Mononuclear cell (primary cell): Measurements from ENCODE around the gene RECK. TPM values are rescaled to one million over a fixed set of nuclear protein-coding genes. Genes with fewer than 3 reads are reported as not detected.
A peak's percentile ranks its signal among the peaks of the same experiment; 100 is the strongest.

Experiments
- H3K27me3 ChIP-seq: 2 replicates; pipeline ENCODE4 v1.6.0; 2011; ENCODE audit warnings: low read length, control low read depth; ENCODE audit not compliant: insufficient read depth
- H3K4me1 ChIP-seq: 2 replicates; pipeline ENCODE4 v1.5.1; 2011; ENCODE audit warnings: mild to moderate bottlenecking, low read length, control low read depth; ENCODE audit not compliant: insufficient read depth
- H3K4me3 ChIP-seq: 2 replicates; pipeline ENCODE4 v1.5.1; 2011; ENCODE audit warnings: mild to moderate bottlenecking, low read length, moderate library complexity
- H3K9me3 ChIP-seq: 2 replicates; pipeline ENCODE4 v1.5.1; 2011; ENCODE audit warnings: low read depth, mild to moderate bottlenecking, control low read depth, low read length
- total RNA-seq: library from RNA; depleted of rRNA; stranded (reverse); fragments of >200 nt; gene quantifications from one replicate; pipeline ENCODE4 v1.2.3, GENCODE V29; 2012

The RECK gene
- total RNA-seq, 1 donor, result 9.2 TPM

DNA sequence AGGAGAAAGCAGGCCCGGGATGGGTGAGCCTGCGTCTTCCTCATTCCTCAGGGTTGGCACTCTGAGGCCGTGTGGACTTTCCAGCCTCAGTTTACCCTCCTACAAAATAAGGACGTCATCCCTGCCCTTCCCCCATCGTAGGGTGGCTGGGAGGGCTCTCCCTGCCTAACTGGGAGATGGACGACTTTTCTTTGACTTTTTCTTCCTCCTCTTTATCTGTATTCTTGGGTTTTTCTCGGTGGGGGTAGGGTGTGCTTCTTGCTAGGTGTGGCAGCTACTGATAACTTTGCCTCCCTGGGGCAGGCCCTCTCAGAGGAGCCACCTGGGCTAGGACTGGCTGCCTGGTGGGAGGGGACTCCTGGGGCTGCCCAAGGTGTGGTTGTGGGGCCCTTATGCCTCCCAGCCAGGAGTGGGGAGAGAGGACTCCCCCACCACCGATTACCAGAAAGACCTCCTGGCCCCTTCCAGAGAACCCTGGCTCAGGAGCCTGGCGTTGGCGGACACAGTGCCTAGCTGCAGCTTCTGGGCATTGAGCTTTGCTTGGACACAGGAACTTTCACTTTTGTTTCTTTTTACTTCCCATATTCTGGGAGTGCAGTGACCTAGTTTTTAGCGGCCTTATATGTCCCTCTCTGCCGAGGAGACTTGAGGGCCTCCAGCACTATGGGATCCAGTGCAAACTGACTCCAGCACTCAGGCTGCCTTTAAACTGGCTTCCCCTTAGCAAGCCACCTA, 106.0 kb downstream of the RECK start:
- H3K4me3 ChIP-seq, result peak overlapping the region; percentile 8
- no peaks in the 10 kb centered on the region for H3K27me3 ChIP-seq

DNA sequence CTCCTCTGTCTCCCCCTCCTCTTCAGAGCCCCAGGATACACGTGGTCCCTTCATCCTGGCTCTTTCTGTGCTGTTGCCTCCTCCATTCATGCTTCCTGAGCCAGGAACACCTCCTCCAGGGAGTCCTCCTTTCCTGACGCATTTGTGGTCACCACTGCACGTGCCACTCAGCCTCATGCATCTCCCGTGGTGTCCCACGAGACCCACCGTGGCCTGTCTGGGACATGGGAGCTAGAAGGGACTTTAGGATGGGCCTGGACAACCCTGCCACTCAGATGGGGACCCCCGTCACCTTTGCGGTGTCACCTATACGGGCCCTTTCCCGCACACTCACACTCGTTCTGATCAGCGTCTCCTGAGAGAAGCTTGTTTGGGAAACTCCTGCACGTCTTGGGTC, 106.5 kb downstream of the RECK start:
- Histone ChIP-seq H3K4me3 (peak overlapping the region; percentile 8), H3K9me3 (no peaks in the 10 kb centered on the region), H3K27me3 (no peaks in the 10 kb centered on the region), H3K4me1 (peaks cover 100% of the 10 kb centered on the region)

More for the DNA sequence above, 106.0 kb downstream of the RECK start:
- peaks cover 100% of the 10 kb centered on the region for H3K4me1 ChIP-seq
- H3K9me3 ChIP-seq, result no peaks in the 10 kb centered on the region

- Histone ChIP-seq H3K4me1 (peaks cover 100% of the 10 kb centered on the region), H3K4me3 (peak overlapping the region; percentile 44), H3K27me3 (no peaks in the 10 kb centered on the region), H3K9me3 (no peaks in the 10 kb centered on the region)
These were observed 107.9 kb downstream of the RECK start for GRCh38 chr9:36144309-36145232.

DNA sequence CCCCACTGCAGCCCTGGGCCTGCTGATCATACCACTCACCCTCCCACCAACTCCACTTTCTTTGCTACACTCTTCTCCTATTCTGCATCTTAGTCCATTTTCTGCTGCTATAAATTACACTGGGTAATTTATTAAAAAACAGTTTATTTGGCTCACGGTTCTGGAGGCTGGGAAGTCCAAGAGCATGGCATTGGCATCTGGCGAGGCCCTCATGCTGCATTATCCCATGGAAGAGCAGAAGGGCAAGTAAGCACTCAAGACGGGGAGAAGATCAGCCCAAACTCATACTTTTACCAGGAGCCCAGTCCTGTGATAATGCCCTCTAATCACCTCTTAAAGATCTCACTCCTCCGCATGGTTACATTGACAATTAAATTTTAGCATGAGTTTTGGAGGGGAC, 109.3 kb downstream of the RECK start:
- H3K4me3 ChIP-seq, result no peak overlapping the region
- H3K4me1 ChIP-seq, result peaks cover 100% of the 10 kb centered on the region
- no peaks in the 10 kb centered on the region for H3K9me3 ChIP-seq
- H3K27me3 ChIP-seq, result no peaks in the 10 kb centered on the region

DNA sequence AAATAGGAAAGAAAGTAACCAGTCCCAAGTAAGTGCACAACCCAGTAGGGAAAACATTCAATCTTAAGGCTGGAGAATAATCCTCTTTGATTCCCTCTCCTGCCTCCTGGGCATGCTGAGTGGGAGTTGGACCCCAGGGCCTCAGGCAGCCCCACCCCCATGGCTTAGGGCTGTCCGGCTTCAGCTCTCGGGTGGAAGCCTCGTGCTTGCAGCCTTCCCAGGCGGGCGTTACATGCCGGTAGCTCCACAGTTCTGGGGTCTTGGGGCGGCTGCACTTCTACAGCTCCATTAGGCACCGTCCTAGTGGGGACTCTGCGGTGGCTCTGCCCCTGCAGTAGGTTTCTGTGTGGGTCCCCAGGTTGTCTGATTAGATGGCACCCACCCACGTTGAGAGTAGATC, 109.9 kb downstream of the RECK start:
- peaks cover 100% of the 10 kb centered on the region for H3K4me1 ChIP-seq
- no peaks in the 10 kb centered on the region for H3K27me3 ChIP-seq
- H3K4me3 ChIP-seq, result no peak overlapping the region
- no peaks in the 10 kb centered on the region for H3K9me3 ChIP-seq

DNA sequence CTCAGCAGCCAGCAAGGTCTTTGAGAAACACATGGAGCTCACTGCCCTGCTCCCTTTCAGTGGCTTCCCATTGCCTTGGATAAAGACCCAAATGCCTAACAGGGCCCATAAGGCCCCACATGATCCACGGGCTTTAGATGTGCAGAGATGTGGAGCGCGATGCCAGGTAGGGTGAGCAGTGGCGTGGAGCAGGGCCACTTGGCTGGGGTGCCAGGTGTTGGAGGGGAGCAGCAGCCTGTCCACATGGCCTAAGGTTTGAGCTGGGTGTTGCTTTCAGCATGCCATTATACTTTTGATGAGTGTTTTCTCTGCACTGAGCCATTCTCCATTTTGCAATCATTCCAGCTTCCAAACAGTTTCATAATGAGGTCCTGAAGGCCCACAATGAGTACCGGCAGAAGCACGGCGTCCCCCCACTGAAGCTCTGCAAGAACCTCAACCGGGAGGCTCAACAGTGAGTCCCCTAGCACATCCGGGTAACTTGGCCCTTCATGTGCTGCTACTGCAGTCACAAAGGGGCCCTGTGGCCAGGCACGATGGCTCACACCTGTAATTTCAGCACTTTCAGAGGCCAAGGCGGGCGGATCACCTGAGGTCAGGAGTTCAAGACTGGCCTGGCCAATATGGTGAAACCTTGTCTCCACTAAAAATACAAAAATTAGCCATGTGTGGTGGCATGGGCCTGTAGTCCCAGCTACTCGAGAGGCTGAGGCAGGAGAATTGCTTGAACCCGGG, 110.9 kb downstream of the RECK start:
- Histone ChIP-seq H3K27me3 (no peaks in the 10 kb centered on the region), H3K4me3 (no peak overlapping the region), H3K9me3 (no peaks in the 10 kb centered on the region), H3K4me1 (peaks cover 100% of the 10 kb centered on the region)

DNA sequence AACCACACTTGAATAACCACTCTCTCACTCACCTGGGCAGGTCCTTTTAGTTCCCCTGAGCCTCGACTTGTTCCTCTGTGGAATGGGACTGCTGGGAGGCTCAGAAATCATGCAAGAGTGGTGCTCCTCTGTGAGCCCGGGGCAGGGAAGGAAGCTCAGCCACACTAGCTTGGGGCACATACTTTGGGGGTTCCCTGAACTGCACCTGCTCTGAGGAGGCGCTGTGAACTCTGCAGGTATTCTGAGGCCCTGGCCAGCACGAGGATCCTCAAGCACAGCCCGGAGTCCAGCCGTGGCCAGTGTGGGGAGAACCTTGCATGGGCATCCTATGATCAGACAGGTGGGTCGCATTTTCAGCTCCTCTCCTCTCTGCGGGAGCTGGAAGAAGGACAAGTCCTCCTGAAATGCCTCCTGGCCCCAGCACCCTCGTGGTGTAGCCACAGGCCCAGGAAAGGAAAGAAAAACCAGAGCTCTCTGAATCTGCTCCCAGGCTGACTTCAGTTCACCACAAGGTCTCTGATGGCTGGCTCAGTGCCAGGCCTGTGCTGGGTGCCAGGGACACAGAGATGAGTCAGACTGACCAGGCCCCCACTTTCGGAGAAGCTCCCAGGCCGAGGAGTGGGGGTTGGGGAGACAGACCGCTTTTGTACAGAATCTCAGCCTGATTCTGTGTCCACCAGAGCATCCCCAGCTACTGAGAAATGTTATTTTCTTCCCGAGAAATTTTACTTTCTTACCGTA, 111.8 kb downstream of the RECK start:
- peaks cover 100% of the 10 kb centered on the region for H3K4me1 ChIP-seq
- no peaks in the 10 kb centered on the region for H3K9me3 ChIP-seq
- H3K4me3 ChIP-seq, result no peak overlapping the region
- no peaks in the 10 kb centered on the region for H3K27me3 ChIP-seq

DNA sequence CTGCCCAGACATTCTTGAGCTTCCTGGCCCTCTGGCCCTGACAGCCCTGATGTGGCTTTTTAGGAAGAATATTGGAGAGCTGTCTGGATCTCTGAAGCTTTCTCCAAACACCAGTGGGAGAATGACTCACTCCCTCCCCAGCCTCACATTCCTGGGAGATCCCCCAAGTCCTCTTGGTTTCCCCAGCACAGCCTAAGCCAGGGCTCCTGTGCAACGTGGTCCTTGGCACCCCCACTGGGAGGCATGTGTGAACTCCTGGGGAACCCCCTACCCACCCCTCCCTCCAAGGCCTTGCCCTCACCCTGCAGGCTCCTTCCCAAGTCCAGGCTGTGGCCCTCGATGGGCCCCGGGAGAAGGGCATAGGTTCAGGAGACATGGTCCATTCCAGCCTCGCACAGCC, 112.5 kb downstream of the RECK start:
- no peak overlapping the region for H3K4me3 ChIP-seq
- no peaks in the 10 kb centered on the region for H3K9me3 ChIP-seq
- no peaks in the 10 kb centered on the region for H3K27me3 ChIP-seq
- peaks cover 100% of the 10 kb centered on the region for H3K4me1 ChIP-seq

DNA sequence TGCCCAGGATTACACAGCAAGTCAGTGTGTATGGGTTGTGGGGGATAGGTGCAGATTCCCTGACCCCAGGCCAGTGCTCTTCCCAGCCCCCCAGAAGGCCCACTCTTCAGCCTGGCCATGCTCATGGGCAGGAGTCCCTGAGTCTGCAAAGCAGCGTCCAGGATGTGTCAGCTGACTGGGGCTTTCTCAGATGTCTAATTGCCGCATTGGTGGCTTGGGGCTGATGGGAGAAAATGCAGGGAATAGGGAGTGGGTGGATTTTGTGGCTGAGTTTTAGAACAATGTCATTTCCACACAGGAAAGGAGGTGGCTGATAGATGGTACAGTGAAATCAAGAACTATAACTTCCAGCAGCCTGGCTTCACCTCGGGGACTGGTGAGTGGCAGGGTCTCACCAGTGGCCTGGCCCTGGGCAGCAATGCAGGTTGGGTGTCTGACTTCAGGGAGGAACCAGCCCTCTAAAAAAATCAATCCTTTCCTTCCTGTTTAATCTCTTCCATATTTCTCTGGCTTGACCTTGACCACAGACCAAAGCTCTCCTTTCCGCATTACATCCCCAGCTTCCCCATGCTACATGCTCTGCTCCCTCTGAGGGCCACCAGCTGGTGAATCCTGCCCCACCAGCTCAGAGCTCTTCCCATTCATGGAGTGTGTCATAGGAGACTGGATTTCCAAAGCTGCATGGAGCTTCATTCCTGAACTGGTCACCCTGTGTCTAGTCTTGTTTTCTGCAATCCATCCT, 114.0 kb downstream of the RECK start:
- Histone ChIP-seq H3K4me1 (peaks cover 100% of the 10 kb centered on the region), H3K9me3 (no peaks in the 10 kb centered on the region), H3K4me3 (no peak overlapping the region), H3K27me3 (no peaks in the 10 kb centered on the region)

DNA sequence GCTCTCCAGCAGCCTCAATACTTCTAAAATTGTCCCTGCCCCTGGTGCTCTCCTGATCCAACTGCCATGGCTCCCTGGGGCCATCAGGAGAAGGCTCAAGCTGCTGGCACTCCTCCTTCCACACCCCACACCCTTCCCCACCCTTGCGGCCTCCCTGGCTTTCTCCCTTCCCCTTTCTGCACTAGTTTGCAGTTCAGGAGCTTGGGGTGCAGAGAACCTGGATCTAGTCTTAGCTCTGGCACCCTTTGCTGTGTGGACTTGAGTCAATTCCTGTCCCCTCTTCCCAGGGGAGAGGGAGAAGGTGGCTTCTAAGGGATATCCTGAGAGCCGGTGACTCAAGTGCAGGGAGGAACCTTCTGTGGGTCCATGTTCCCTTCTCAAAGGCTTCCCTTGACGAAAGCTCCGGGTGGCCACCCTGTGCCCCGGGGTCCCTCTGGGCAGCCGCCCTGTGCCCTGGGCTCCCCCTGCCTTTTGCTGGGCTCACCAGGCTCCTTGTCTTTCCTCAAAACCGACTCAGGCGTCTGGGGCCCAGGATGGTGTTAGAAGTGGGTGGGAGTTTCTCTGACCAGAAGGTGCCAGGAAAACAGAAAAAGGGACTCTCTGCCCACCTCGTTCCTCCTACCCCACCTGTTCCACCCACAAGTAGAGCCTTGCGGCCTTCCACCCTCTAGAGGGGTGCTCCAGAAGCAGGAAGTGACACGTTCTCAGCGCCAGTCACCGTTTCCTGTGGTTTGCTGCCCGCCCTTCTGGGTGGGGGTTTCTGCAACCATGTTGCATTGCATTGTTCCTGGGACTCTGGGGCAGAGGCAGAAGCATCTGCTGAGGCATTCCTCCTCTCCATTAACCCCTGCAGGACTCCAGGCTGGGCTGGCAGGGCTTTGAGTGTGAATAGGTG, 114.8 kb downstream of the RECK start:
- no peaks in the 10 kb centered on the region for H3K27me3 ChIP-seq
- H3K4me1 ChIP-seq, result peaks cover 93% of the 10 kb centered on the region
- H3K4me3 ChIP-seq, result peak overlapping the region; percentile 4
- no peaks in the 10 kb centered on the region for H3K9me3 ChIP-seq

DNA sequence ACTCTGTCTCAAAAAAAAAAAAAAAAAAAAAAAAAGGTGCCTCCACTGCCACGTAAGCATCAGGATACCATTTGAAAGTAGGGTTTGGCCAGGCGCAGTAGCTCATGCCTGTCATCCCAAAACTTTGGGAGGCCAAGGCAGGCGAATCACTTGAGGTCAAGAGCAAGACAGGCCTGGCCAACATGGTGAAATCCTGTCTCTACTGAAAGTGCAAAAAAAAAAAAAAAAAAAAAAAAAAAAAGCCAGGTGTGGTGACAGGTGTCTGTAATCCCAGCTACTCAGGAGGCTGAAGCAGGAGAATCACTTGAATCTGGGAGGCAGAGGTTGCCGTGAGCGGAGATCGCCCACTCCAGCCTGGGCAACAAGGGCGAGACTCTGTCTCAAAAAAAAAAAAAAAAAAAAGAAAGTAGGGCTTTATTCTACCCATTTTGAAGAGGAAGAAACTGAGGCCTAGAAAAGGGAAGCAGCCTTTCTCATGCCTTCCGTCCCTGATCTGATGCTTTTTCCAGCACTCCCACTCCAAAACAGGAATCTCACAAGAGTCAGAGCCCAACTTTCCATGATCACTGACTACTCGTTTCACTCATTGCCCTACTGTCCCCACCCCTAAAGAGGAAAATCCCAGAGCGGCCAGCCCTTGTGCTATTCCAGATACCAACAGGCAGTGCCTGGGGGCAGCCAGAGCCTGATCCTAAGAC, 116.2 kb downstream of the RECK start:
- H3K4me1 ChIP-seq, result peaks cover 83% of the 10 kb centered on the region
- no peak overlapping the region for H3K4me3 ChIP-seq
- no peaks in the 10 kb centered on the region for H3K9me3 ChIP-seq
- H3K27me3 ChIP-seq, result no peaks in the 10 kb centered on the region

- H3K4me1 ChIP-seq, result peaks cover 83% of the 10 kb centered on the region
- H3K27me3 ChIP-seq, result no peaks in the 10 kb centered on the region
- H3K9me3 ChIP-seq, result no peaks in the 10 kb centered on the region
- no peak overlapping the region for H3K4me3 ChIP-seq
These were observed 117.0 kb downstream of the RECK start for GRCh38 chr9:36153746-36154145.
